Parathyroid adenoma (tissue), 2 donors: ENCODE results near the gene FKBP6.
"Not testable (repeated sequence)": the region's sequence is repeated elsewhere in the genome, so short reads cannot be mapped to it uniquely, and the experiment has no call there.

Source experiments
- H2AFZ ChIP-seq: fragments of 300-600 bp; sonication (generic); one replicate; pipeline ENCODE4 v1.7.0; 2017; ENCODE audit warnings: antibody characterized with exemption, mild to moderate bottlenecking
- H3K27ac ChIP-seq: fragments of 300-600 bp; sonication (generic); one replicate; pipeline ENCODE4 v1.7.0; 2017
- H3K27me3 ChIP-seq: fragments of 300-600 bp; sonication (generic); one replicate; pipeline ENCODE4 v1.7.0; 2017; ENCODE audit warnings: low read length; ENCODE audit not compliant: control insufficient read depth, insufficient read depth
- H3K36me3 ChIP-seq: fragments of 300-600 bp; sonication (generic); one replicate; pipeline ENCODE4 v1.7.0; 2017; ENCODE audit warnings: low read length; ENCODE audit not compliant: control insufficient read depth, insufficient read depth
- H3K4me1 ChIP-seq: fragments of 300-600 bp; sonication (generic); one replicate; pipeline ENCODE4 v1.7.0; 2017; ENCODE audit warnings: control low read depth
- H3K4me2 ChIP-seq: fragments of 300-600 bp; sonication (generic); one replicate; pipeline ENCODE4 v1.7.0; 2017; ENCODE audit warnings: low read length
- H3K4me3 ChIP-seq: fragments of 300-600 bp; sonication (generic); one replicate; pipeline ENCODE4 v1.7.0; 2017; ENCODE audit warnings: low read depth, low read length
- H3K79me2 ChIP-seq: fragments of 300-600 bp; sonication (generic); one replicate; pipeline ENCODE4 v1.7.0; 2017; ENCODE audit warnings: control low read depth
- H3K9ac ChIP-seq: fragments of 300-600 bp; sonication (generic); one replicate; pipeline ENCODE4 v1.7.0; 2017; ENCODE audit warnings: mild to moderate bottlenecking
- H3K9me3 ChIP-seq: fragments of 300-600 bp; sonication (generic); one replicate; pipeline ENCODE4 v1.7.0; 2017; ENCODE audit warnings: low read length; ENCODE audit not compliant: control insufficient read depth
- TF ChIP-seq, protein P1 (sequence below): fragments of 300-600 bp; sonication (generic); IDR thresholded peaks from one replicate; pipeline ENCODE4 v1.7.0; 2017; ENCODE audit warnings: antibody characterized with exemption, mild to moderate bottlenecking
- donor health status: primary hyperparathyroidism.

FKBP6 gene

GRCh38 chr7:73320009-73320408 lies 8.0 kb upstream of the FKBP6 start:
- not testable (repeated sequence) for H3K36me3 ChIP-seq, H3K9ac ChIP-seq, H3K4me3 ChIP-seq, H3K9me3 ChIP-seq, H3K4me1 ChIP-seq, H3K27me3 ChIP-seq, H3K79me2 ChIP-seq
- Histone ChIP-seq H2AFZ (peak overlapping the region; percentile 86), H3K4me2 (peak overlapping the region; percentile 9), H3K27ac (peak overlapping the region; percentile 84)
- TF ChIP-seq, protein P1, sequence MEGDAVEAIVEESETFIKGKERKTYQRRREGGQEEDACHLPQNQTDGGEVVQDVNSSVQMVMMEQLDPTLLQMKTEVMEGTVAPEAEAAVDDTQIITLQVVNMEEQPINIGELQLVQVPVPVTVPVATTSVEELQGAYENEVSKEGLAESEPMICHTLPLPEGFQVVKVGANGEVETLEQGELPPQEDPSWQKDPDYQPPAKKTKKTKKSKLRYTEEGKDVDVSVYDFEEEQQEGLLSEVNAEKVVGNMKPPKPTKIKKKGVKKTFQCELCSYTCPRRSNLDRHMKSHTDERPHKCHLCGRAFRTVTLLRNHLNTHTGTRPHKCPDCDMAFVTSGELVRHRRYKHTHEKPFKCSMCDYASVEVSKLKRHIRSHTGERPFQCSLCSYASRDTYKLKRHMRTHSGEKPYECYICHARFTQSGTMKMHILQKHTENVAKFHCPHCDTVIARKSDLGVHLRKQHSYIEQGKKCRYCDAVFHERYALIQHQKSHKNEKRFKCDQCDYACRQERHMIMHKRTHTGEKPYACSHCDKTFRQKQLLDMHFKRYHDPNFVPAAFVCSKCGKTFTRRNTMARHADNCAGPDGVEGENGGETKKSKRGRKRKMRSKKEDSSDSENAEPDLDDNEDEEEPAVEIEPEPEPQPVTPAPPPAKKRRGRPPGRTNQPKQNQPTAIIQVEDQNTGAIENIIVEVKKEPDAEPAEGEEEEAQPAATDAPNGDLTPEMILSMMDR: peak; percentile 26

DNA sequence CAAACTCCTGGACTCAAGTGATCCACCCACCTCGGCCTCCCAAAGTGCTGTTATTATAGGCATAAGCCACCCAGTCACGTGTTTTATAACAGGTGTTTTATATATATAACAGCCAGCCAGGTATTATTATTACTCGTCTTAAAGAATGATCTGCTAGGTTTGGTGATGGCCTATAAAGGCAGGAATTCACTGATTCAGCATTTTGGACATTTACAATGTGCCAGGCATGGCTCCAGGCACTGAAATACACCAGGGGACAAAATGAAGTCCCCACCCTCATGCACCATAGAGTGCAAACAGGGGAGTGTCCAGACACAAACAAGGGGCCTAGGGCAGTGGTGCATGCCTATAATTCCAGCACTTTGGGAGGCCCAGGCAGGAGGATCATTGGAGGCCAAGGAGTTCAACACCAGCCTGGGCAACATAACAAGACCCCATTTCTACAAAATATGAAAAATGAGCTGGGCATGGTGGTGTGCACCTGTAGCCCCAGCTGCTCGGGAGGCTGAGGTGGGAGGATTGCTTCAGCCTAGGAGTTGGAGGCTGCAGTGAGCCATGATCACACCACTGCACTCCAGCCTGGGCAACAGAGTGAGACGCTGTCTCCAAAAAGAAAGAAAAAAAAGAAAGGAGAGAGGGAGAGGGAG lies 4.4 kb upstream of the FKBP6 start:
- peak overlapping the region; percentile 61 for H3K4me2 ChIP-seq
- peak overlapping the region; percentile 73 for H2AFZ ChIP-seq
- peaks cover 14% of the 10 kb centered on the region for H3K4me1 ChIP-seq
- peak overlapping the region; percentile 86 for H3K27ac ChIP-seq
- peak overlapping the region; percentile 38 for H3K4me3 ChIP-seq
- not testable (repeated sequence) for H3K9me3 ChIP-seq, H3K9ac ChIP-seq, H3K36me3 ChIP-seq, H3K27me3 ChIP-seq, H3K79me2 ChIP-seq

- H3K9ac ChIP-seq, H3K79me2 ChIP-seq, H3K36me3 ChIP-seq, H3K9me3 ChIP-seq, H3K27me3 ChIP-seq: not testable (repeated sequence)
- peak overlapping the region; percentile 38 for H3K4me3 ChIP-seq
- peak overlapping the region; percentile 61 for H3K4me2 ChIP-seq
- TF ChIP-seq, protein P1: peak; percentile 71
- H2AFZ ChIP-seq: peak overlapping the region; percentile 73
- peak overlapping the region; percentile 86 for H3K27ac ChIP-seq
- H3K4me1 ChIP-seq: peaks cover 16% of the 10 kb centered on the region
Measured at GRCh38 chr7:73324081-73324845, 3.7 kb upstream of the FKBP6 start.

DNA sequence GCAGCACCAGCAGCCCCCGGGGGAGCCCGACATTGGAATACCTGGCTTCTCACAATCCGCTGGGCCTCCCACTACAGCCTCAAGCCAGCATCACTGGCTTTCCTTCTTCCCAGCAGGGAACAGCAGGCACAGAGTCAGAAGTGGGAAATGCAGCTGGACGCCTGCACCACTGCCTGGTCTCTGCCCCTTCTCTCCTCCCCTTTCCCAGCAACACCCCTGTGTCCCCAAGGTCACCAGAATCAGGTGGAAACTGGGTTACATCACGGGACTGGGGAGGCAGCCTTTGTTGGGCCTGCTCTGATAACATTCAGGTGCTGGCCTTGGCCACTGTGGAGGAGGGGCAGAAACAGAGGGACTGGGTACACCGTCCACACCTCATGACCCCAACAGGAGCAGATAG lies 2.5 kb upstream of the FKBP6 start:
- not testable (repeated sequence) for H3K27me3 ChIP-seq
- H3K27ac ChIP-seq: peak overlapping the region; percentile 86

GRCh38 chr7:73327449-73327848 lies 512 bp upstream of the FKBP6 start:
- H3K79me2 ChIP-seq, H3K9me3 ChIP-seq, H3K27me3 ChIP-seq, H3K4me3 ChIP-seq, H3K27ac ChIP-seq, H3K9ac ChIP-seq, H3K4me2 ChIP-seq, H2AFZ ChIP-seq, H3K36me3 ChIP-seq: not testable (repeated sequence)
- H3K4me1 ChIP-seq: peaks cover 38% of the 10 kb centered on the region

More for the DNA sequence above, 2.5 kb upstream of the FKBP6 start:
- H3K36me3 ChIP-seq, H3K79me2 ChIP-seq, H3K9me3 ChIP-seq: not testable (repeated sequence)
- Histone ChIP-seq H3K4me3 (peak overlapping the region; percentile 38), H2AFZ (peak overlapping the region; percentile 78), H3K4me1 (peaks cover 22% of the 10 kb centered on the region), H3K4me2 (peak overlapping the region; percentile 61), H3K9ac (peak overlapping the region; percentile 5)

GRCh38 chr7:73328696-73329095 lies 735 bp downstream of the FKBP6 start:
- Histone ChIP-seq H3K27ac (peak overlapping the region; percentile 95), H3K36me3 (no peaks in the 10 kb centered on the region), H3K9me3 (no peaks in the 10 kb centered on the region), H3K4me2 (no peak overlapping the region), H3K4me1 (peaks cover 38% of the 10 kb centered on the region), H3K4me3 (no peak overlapping the region), H2AFZ (no peak overlapping the region), H3K79me2 (peaks cover 2% of the 10 kb centered on the region), H3K27me3 (no peaks in the 10 kb centered on the region), H3K9ac (no peak overlapping the region)
- TF ChIP-seq, protein P1: no peak
